Calu3 (cell line): ENCODE measurements around the gene LTB4R2. TPM values are rescaled to one million over a fixed set of nuclear protein-coding genes. Genes with fewer than 3 reads are reported as not detected.

ENCODE experiments used
- BruUV-seq: library from RNA; stranded (reverse); fragments of 400-500 nt; replicated peaks from 2 replicates; lab custom pipeline; 2021; lab: Mats Ljungman, UMichigan
- CTCF ChIA-PET: fragments of 300-600 bp; sonication (Branson Sonifier 250); formaldehyde crosslinking; loops from one replicate; lab custom pipeline; 2022; ENCODE audit warnings: antibody characterized with exemption; lab: Charles Lee
- DNase-seq: peaks from one replicate; pipeline ENCODE4 v3.0.0; 2022
- H3K27ac Mint-ChIP-seq: one replicate; pipeline ENCODE4 v1.8.0; 2022; ENCODE audit warnings: mixed read lengths; ENCODE audit not compliant: unreplicated experiment
- H3K27me3 Mint-ChIP-seq: one replicate; pipeline ENCODE4 v1.8.0; 2022; ENCODE audit warnings: mixed read lengths; ENCODE audit not compliant: unreplicated experiment
- H3K36me3 Mint-ChIP-seq: one replicate; pipeline ENCODE4 v1.8.0; 2022; ENCODE audit warnings: mild to moderate bottlenecking, moderate library complexity, mixed read lengths; ENCODE audit not compliant: insufficient read depth, unreplicated experiment
- H3K4me1 Mint-ChIP-seq: one replicate; pipeline ENCODE4 v1.8.0; 2022; ENCODE audit warnings: mild to moderate bottlenecking, low read depth, mixed read lengths; ENCODE audit not compliant: unreplicated experiment
- H3K4me3 Mint-ChIP-seq: one replicate; pipeline ENCODE4 v1.8.0; 2022; ENCODE audit warnings: mild to moderate bottlenecking, low read depth, moderate library complexity, mixed read lengths; ENCODE audit not compliant: unreplicated experiment
- H3K9me3 Mint-ChIP-seq: one replicate; pipeline ENCODE4 v1.8.0; 2022; ENCODE audit warnings: low read depth, mixed read lengths; ENCODE audit not compliant: unreplicated experiment
- CTCF ChIP-seq: fragments of 200-600 bp; IDR thresholded peaks from one replicate; pipeline ENCODE4 v1.8.0; 2022; ENCODE audit warnings: antibody characterized with exemption; ENCODE audit not compliant: unreplicated experiment
- intact Hi-C: fragments of 100-400 bp; cut with micrococcal nuclease; formaldehyde crosslinking; loops from one replicate; pipeline ENCODE4 v1.10.0; 2022; ENCODE audit not compliant: unreplicated experiment
- total RNA-seq: library from RNA; stranded (reverse); gene quantifications from 2 replicates; pipeline ENCODE4 v1.2.3, GENCODE V29; 2022

Gene LTB4R2
- total RNA-seq, 1 experiment from 2014 or later, result 19.3 TPM

DNA sequence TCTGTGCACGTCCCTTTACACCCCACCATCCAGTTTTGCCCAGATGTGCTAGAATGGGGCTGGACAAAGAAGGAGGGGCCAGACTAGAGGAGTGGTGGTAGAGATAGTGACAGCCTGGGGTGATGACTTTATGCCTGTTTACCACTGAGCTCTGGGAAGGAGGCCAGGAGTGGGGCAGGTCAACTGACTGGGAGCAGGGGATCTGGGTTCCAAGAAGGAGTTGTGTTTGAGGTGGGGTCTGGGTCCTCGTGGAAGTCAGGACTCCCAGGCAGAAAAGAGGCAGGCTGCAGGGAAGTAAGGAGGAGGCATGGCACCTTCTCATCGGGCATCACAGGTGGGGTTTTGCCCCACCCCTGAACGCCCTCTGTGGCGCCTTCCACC is 315 bp downstream of the LTB4R2 start:
- no peaks in the 10 kb centered on the region for H3K27me3 Mint-ChIP-seq
- BruUV-seq, result no TSS peak
- peaks cover 40% of the 10 kb centered on the region for H3K36me3 Mint-ChIP-seq
- no peaks in the 10 kb centered on the region for H3K9me3 Mint-ChIP-seq
- peaks cover 21% of the 10 kb centered on the region for H3K4me1 Mint-ChIP-seq
- intact Hi-C loops, result no loop called here
- H3K4me3 Mint-ChIP-seq, result no peak overlapping the region
- CTCF ChIA-PET, result no interaction called here
- no peak for TF ChIP-seq CTCF
- no peak overlapping the region for H3K27ac Mint-ChIP-seq
- DNase-seq, result no peak

DNA sequence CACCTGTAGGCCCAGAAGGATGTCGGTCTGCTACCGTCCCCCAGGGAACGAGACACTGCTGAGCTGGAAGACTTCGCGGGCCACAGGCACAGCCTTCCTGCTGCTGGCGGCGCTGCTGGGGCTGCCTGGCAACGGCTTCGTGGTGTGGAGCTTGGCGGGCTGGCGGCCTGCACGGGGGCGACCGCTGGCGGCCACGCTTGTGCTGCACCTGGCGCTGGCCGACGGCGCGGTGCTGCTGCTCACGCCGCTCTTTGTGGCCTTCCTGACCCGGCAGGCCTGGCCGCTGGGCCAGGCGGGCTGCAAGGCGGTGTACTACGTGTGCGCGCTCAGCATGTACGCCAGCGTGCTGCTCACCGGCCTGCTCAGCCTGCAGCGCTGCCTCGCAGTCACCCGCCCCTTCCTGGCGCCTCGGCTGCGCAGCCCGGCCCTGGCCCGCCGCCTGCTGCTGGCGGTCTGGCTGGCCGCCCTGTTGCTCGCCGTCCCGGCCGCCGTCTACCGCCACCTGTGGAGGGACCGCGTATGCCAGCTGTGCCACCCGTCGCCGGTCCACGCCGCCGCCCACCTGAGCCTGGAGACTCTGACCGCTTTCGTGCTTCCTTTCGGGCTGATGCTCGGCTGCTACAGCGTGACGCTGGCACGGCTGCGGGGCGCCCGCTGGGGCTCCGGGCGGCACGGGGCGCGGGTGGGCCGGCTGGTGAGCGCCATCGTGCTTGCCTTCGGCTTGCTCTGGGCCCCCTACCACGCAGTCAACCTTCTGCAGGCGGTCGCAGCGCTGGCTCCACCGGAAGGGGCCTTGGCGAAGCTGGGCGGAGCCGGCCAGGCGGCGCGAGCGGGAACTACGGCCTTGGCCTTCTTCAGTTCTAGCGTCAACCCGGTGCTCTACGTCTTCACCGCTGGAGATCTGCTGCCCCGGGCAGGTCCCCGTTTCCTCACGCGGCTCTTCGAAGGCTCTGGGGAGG is 985 bp downstream of the LTB4R2 start, which contains the start of gene LTB4R:
Gene LTB4R, plus strand, starts transcription at position 857 of the 959 bp plus-strand sequence. CDS start 4,150 bp downstream, outside the sequence.
- CTCF ChIA-PET, result no interaction called here
- Mint-ChIP-seq H3K27ac (no peak within 1 kb of the TSS), H3K9me3 (no peaks in the 10 kb centered on the region), H3K27me3 (peaks cover 5% of the 10 kb centered on the region), H3K36me3 (peaks cover 45% of the 10 kb centered on the region), H3K4me1 (peaks cover 26% of the 10 kb centered on the region), H3K4me3 (no peak within 1 kb of the TSS)
- intact Hi-C loops, result no loop called here
- TF ChIP-seq CTCF, result no peak
- no TSS peak for BruUV-seq
- DNase-seq, result no peak

- no peak overlapping the region for H3K27ac Mint-ChIP-seq
- BruUV-seq, result no TSS peak
- H3K4me1 Mint-ChIP-seq, result peaks cover 23% of the 10 kb centered on the region
- no peak overlapping the region for H3K4me3 Mint-ChIP-seq
- no peak for TF ChIP-seq CTCF
- DNase-seq, result no peak
- peaks cover 14% of the 10 kb centered on the region for H3K27me3 Mint-ChIP-seq
- no peaks in the 10 kb centered on the region for H3K9me3 Mint-ChIP-seq
- intact Hi-C loops, result no loop called here
- peaks cover 50% of the 10 kb centered on the region for H3K36me3 Mint-ChIP-seq
- CTCF ChIA-PET, result no interaction called here
Observed at GRCh38 chr14:24311837-24312615, 2.1 kb downstream of the LTB4R2 start.

GRCh38 chr14:24312736-24313507 is 3.0 kb downstream of the LTB4R2 start:
- BruUV-seq, result no TSS peak
- Mint-ChIP-seq H3K4me3 (no peak overlapping the region), H3K4me1 (peaks cover 14% of the 10 kb centered on the region), H3K9me3 (no peaks in the 10 kb centered on the region), H3K27me3 (peaks cover 23% of the 10 kb centered on the region), H3K27ac (no peak overlapping the region), H3K36me3 (peaks cover 51% of the 10 kb centered on the region)
- intact Hi-C loops, result no loop called here
- no peak for DNase-seq
- CTCF ChIA-PET, result interaction anchor here (0.5 kb wide), 1 partner anchor 187 kb away, joined by 3 read pairs; no protein-coding TSS in a partner anchor
- TF ChIP-seq CTCF, result no peak
